GM23338 (cell line): ENCODE data around the gene GSX2. TPM values are rescaled to one million over a fixed set of nuclear protein-coding genes. Genes with fewer than 3 reads are reported as not detected.
A peak's percentile ranks its signal among the peaks of the same experiment; 100 is the strongest.

Experiments used
- ATAC-seq: fragments of 200-7000 bp; cut with Tn5 transposase; 3 replicates; pipeline ENCODE4 v1.9.1; 2020
- DNase-seq: peaks from one replicate; pipeline ENCODE4 v3.0.0-alpha.2; 2015; ENCODE audit warnings: low spot score
- H2AFZ ChIP-seq: fragments of 200-600 bp; sonication (generic); 2 replicates; pipeline ENCODE4 v1.8.0; 2016; ENCODE audit warnings: antibody characterized with exemption, mild to moderate bottlenecking, moderate library complexity
- H3F3A ChIP-seq: fragments of 200-600 bp; sonication (generic); replicated peaks from 2 replicates; pipeline ENCODE4 v1.8.0; 2017; ENCODE audit warnings: antibody characterized with exemption, mixed run types, low read depth
- H3K27ac ChIP-seq: fragments of 200-600 bp; sonication (generic); 2 replicates; pipeline ENCODE4 v1.6.1; 2016; ENCODE audit warnings: low read depth
- H3K27me3 ChIP-seq: fragments of 200-600 bp; sonication (generic); 2 replicates; pipeline ENCODE4 v1.8.0; 2016; ENCODE audit warnings: mild to moderate bottlenecking, mixed run types, moderate library complexity; ENCODE audit not compliant: insufficient read depth
- H3K36me3 ChIP-seq: fragments of 200-600 bp; sonication (generic); 2 replicates; pipeline ENCODE4 v1.8.0; 2016; ENCODE audit warnings: mild to moderate bottlenecking; ENCODE audit not compliant: insufficient read depth
- H3K4me1 ChIP-seq: fragments of 200-600 bp; sonication (generic); 2 replicates; pipeline ENCODE4 v1.8.0; 2016; ENCODE audit warnings: mild to moderate bottlenecking, moderate library complexity; ENCODE audit not compliant: insufficient read depth
- H3K4me2 ChIP-seq: fragments of 200-600 bp; sonication (generic); 2 replicates; pipeline ENCODE4 v1.7.1; 2017; ENCODE audit warnings: mixed run types
- H3K4me3 ChIP-seq: fragments of 200-600 bp; sonication (generic); 2 replicates; pipeline ENCODE4 v1.6.1; 2016; ENCODE audit warnings: mixed run types
- H3K79me2 ChIP-seq: fragments of 200-600 bp; sonication (generic); replicated peaks from 2 replicates; pipeline ENCODE4 v1.8.0; 2017; ENCODE audit warnings: mild to moderate bottlenecking; ENCODE audit not compliant: insufficient read depth
- H3K9me2 ChIP-seq: fragments of 200-600 bp; sonication (generic); 2 replicates; pipeline ENCODE4 v1.8.0; 2017; ENCODE audit not compliant: insufficient read depth
- H4K20me1 ChIP-seq: fragments of 200-600 bp; sonication (generic); replicated peaks from 2 replicates; pipeline ENCODE4 v1.8.0; 2017; ENCODE audit warnings: mild to moderate bottlenecking; ENCODE audit not compliant: insufficient read depth
- H3K27ac Mint-ChIP-seq: 2 replicates; pipeline ENCODE4 v1.8.0; 2020; ENCODE audit warnings: inconsistent platforms, mild to moderate bottlenecking, moderate library complexity, mixed read lengths
- H3K27me3 Mint-ChIP-seq: 3 replicates; pipeline ENCODE4 v1.8.0; 2022; ENCODE audit warnings: low read depth, mild to moderate bottlenecking, moderate library complexity, mixed read lengths, inconsistent platforms; ENCODE audit not compliant: insufficient read depth, poor library complexity
- H3K36me3 Mint-ChIP-seq: 3 replicates; pipeline ENCODE4 v1.8.0; 2021; ENCODE audit warnings: low read depth, mild to moderate bottlenecking, inconsistent platforms, moderate library complexity, mixed read lengths
- H3K4me1 Mint-ChIP-seq: 3 replicates; pipeline ENCODE4 v1.8.0; 2020; ENCODE audit warnings: mild to moderate bottlenecking, inconsistent platforms, mixed read lengths
- H3K4me3 Mint-ChIP-seq: 3 replicates; pipeline ENCODE4 v1.8.0; 2021; ENCODE audit warnings: moderate library complexity, mild to moderate bottlenecking, inconsistent platforms, mixed read lengths
- H3K9me3 Mint-ChIP-seq: 3 replicates; pipeline ENCODE4 v1.8.0; 2020; ENCODE audit warnings: moderate library complexity, mild to moderate bottlenecking, inconsistent platforms, mixed read lengths
- CREB1 ChIP-seq: fragments of 250-450 bp; sonication (Bioruptor Pico); IDR thresholded peaks from 2 replicates; pipeline ENCODE4 v1.5.0; 2020; ENCODE audit warnings: low read depth, mild to moderate bottlenecking, moderate library complexity
- CTCF ChIP-seq, 2 experiments: fragments of 200-600 bp in 1 of 2; sonication (generic) in 1 of 2; conservative IDR thresholded peaks; 2 replicates each; pipeline versions ENCODE4 v1.5.1 to v1.6.1; 2016 to 2017; ENCODE audit warnings: antibody characterized with exemption in 2 of 2, low read depth in 2 of 2, mild to moderate bottlenecking in 2 of 2, moderate library complexity in 1 of 2
- EZH2 ChIP-seq: fragments of 200-600 bp; sonication (generic); IDR thresholded peaks from one replicate; pipeline ENCODE4 v1.8.0; 2017; ENCODE audit warnings: antibody characterized with exemption, mild to moderate bottlenecking, low read depth; ENCODE audit not compliant: unreplicated experiment
- EZH2phosphoT487 ChIP-seq: fragments of 200-600 bp; sonication (generic); IDR thresholded peaks from one replicate; pipeline ENCODE4 v1.8.1; 2018; ENCODE audit warnings: antibody characterized with exemption; ENCODE audit not compliant: unreplicated experiment
- POLR2AphosphoS5 ChIP-seq: IDR thresholded peaks from 2 replicates; pipeline ENCODE4 v1.6.1; 2016; ENCODE audit warnings: antibody characterized with exemption, low read depth
- STAT1 ChIP-seq: IDR thresholded peaks from one replicate; pipeline ENCODE4 v1.6.1; 2016; ENCODE audit warnings: antibody characterized with exemption; ENCODE audit not compliant: unreplicated experiment
- ZNF331 ChIP-seq: fragments of 250-450 bp; sonication (Bioruptor Pico); IDR thresholded peaks from 2 replicates; pipeline ENCODE4 v1.5.0; 2020; ENCODE audit warnings: low read depth, mild to moderate bottlenecking, moderate library complexity
- polyA plus RNA-seq: library from polyadenylated mRNA; unstranded; fragments of >200 nt; fragmentation: Nextera tagmentation; extraction: Ambion mirVana; gene quantifications from 2 replicates; pipeline ENCODE4 v1.2.1, GENCODE V29; 2016
- total RNA-seq: library from RNA; depleted of rRNA; stranded (reverse); fragments of >200 nt; shearing (Covaris generic); gene quantifications from 2 replicates; pipeline ENCODE4 v1.2.3, GENCODE V29; 2014
- TF ChIP-seq, protein P1 (sequence below): IDR thresholded peaks from one replicate; pipeline ENCODE4 v1.6.1; 2018; ENCODE audit warnings: antibody characterized with exemption; ENCODE audit not compliant: unreplicated experiment

The GSX2 gene
- total and polyA plus RNA-seq, 2 experiments from 2014 or later, result 0.34 TPM; not detected in 1

DNA sequence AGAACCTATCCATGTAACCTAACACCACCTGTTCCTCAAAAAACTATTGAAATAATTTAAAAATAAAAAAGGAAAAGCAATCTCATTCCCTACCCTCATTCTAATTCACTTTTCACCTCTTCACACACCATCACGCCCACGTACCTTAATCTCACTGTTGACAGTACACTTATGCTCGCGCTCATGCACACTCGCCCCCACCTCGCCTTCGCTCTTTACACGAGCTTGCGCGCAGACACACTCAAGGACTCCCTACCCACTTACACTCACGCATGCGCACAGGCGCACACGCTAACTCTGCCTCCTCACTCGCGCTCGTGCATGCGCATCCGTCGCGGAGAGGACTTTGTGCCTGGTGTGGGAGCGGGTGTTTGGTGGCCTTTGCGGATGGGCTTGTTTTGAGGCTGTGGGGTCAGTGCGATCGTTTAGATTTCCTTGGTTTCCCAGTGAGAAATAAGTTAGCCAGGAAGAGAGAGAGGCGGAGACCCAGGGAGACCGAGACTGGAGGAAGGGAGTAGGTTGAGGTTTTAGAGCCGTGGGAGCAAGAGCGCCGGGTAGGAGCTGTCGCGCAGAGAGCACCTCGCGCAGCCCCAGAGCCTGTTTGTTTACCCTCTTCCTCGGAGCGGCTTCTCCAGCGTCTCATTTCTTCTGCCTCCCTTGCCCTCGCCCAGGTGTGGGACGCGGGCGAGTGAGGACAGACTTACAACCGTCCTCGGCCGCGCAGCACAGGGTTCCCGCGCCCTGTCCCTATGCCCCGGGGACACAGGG lies 8.1 kb upstream of the GSX2 start:
- Mint-ChIP-seq H3K9me3 (no peaks in the 10 kb centered on the region), H3K36me3 (no peaks in the 10 kb centered on the region), H3K27me3 (peaks cover 71% of the 10 kb centered on the region), H3K27ac (no peak overlapping the region), H3K4me1 (peaks cover 49% of the 10 kb centered on the region), H3K4me3 (peak overlapping the region; percentile 76)
- ATAC-seq (peak; percentile 43), DNase-seq (peak; percentile 63)
- peaks cover 7% of the 10 kb centered on the region; the same call in 1 of the 2 replicates for H4K20me1 ChIP-seq
- peak overlapping the region; percentile 60 for H2AFZ ChIP-seq
- H3K9me2 ChIP-seq, result peaks cover 6% of the 10 kb centered on the region; the same call in 1 of the 2 replicates
- peak overlapping the region; percentile 93 for H3K4me2 ChIP-seq
- no peak overlapping the region for H3K27ac ChIP-seq
- TF ChIP-seq EZH2phosphoT487, result peak; percentile 43
- peak; percentile 43 for TF ChIP-seq EZH2
- TF ChIP-seq STAT1, result no peak
- no peak for TF ChIP-seq CREB1
- H3K27me3 ChIP-seq, result peaks cover 93% of the 10 kb centered on the region
- H3K4me3 ChIP-seq, result peak overlapping the region; percentile 68
- H3K4me1 ChIP-seq, result peaks cover 50% of the 10 kb centered on the region
- peaks cover 33% of the 10 kb centered on the region for H3F3A ChIP-seq
- no peaks in the 10 kb centered on the region for H3K36me3 ChIP-seq
- H3K79me2 ChIP-seq, result no peaks in the 10 kb centered on the region

DNA sequence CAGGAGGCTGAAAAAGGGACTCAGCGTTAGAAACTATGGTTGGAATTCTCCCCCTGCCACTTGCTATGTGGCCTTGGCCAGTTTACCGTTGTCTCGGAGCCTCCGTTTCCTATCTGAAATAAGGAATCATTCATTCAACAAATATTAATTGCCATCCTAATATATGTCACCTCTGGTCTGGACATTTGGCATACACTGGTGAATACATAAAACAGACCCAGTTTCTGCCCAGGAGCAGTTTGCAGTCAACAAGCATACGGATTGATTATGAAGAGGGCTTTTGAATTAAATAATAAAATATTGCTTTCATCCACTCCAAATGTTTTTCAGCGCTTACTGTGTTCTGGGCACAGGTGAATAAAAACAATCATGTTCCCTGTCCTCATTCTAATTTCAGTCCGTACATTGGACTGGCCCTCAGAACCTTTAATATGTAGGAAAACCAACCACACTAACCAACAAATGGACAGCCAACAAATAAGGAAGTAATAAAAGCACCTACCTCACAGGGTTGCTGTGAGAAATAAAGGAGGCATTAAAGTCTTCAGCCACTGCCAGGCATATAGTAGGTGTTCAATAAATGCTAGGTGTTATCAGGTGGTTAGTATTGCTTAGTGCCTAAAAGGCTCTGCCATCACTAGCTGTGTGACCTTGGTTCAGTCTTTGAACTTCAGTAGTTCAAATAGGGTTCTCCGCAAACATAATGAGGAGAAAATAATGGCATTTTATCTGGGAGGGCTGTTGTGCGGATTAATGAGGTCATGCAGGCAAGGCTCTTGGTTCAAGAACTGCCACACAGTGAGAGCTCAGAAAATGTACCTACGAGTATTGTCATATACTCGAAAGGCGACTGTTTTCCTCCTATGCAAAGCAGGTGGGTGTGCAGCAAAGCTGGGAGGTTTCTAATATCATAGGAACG lies 7.3 kb upstream of the GSX2 start:
- peaks cover 6% of the 10 kb centered on the region; the same call in 1 of the 2 replicates for H3K9me2 ChIP-seq
- H3K27me3 Mint-ChIP-seq, result peaks cover 76% of the 10 kb centered on the region
- DNase-seq (no peak), ATAC-seq (no peak)
- H3K27ac ChIP-seq, result no peak overlapping the region
- no peaks in the 10 kb centered on the region for H3K36me3 ChIP-seq
- H3K27ac Mint-ChIP-seq, result no peak overlapping the region
- peak overlapping the region; percentile 68 for H3K4me3 ChIP-seq
- no peaks in the 10 kb centered on the region for H3K9me3 Mint-ChIP-seq
- H3K4me1 ChIP-seq, result peaks cover 58% of the 10 kb centered on the region
- no peaks in the 10 kb centered on the region for H3K79me2 ChIP-seq
- H2AFZ ChIP-seq, result peak overlapping the region; percentile 60
- peaks cover 57% of the 10 kb centered on the region for H3K4me1 Mint-ChIP-seq
- TF ChIP-seq EZH2 (peak; percentile 82), EZH2phosphoT487 (no peak)
- no peaks in the 10 kb centered on the region for H3K36me3 Mint-ChIP-seq
- peaks cover 33% of the 10 kb centered on the region for H3F3A ChIP-seq
- peak overlapping the region; percentile 76 for H3K4me3 Mint-ChIP-seq
- H4K20me1 ChIP-seq, result peaks cover 7% of the 10 kb centered on the region; the same call in 1 of the 2 replicates
- H3K4me2 ChIP-seq, result peak overlapping the region; percentile 93
- peaks cover 97% of the 10 kb centered on the region for H3K27me3 ChIP-seq

- H3K4me3 ChIP-seq, result peak overlapping the region; percentile 68
- no peak overlapping the region for H3K27ac ChIP-seq
- H3F3A ChIP-seq, result peaks cover 36% of the 10 kb centered on the region
- no peak overlapping the region for H3K27ac Mint-ChIP-seq
- peak overlapping the region; percentile 36; the same call in 1 of the 2 replicates for H2AFZ ChIP-seq
- H4K20me1 ChIP-seq, result peaks cover 7% of the 10 kb centered on the region; the same call in 1 of the 2 replicates
- peaks cover 4% of the 10 kb centered on the region; the same call in 1 of the 2 replicates for H3K9me2 ChIP-seq
- peaks cover 86% of the 10 kb centered on the region for H3K27me3 Mint-ChIP-seq
- ATAC-seq (peak; percentile 10), DNase-seq (peak; percentile 85)
- peak overlapping the region; percentile 93 for H3K4me2 ChIP-seq
- H3K36me3 ChIP-seq, result no peaks in the 10 kb centered on the region
- H3K4me1 Mint-ChIP-seq, result peaks cover 66% of the 10 kb centered on the region
- H3K9me3 Mint-ChIP-seq, result no peaks in the 10 kb centered on the region
- peaks cover 67% of the 10 kb centered on the region for H3K4me1 ChIP-seq
- TF ChIP-seq POLR2AphosphoS5 (no peak), CTCF (conservative IDR thresholded peaks at IDR 0.05; ENCODE audit: low read depth in 2 of 2) (no peak), EZH2 (peak; percentile 57), ZNF331 (no peak), CREB1 (no peak)
- TF ChIP-seq, protein P1, sequence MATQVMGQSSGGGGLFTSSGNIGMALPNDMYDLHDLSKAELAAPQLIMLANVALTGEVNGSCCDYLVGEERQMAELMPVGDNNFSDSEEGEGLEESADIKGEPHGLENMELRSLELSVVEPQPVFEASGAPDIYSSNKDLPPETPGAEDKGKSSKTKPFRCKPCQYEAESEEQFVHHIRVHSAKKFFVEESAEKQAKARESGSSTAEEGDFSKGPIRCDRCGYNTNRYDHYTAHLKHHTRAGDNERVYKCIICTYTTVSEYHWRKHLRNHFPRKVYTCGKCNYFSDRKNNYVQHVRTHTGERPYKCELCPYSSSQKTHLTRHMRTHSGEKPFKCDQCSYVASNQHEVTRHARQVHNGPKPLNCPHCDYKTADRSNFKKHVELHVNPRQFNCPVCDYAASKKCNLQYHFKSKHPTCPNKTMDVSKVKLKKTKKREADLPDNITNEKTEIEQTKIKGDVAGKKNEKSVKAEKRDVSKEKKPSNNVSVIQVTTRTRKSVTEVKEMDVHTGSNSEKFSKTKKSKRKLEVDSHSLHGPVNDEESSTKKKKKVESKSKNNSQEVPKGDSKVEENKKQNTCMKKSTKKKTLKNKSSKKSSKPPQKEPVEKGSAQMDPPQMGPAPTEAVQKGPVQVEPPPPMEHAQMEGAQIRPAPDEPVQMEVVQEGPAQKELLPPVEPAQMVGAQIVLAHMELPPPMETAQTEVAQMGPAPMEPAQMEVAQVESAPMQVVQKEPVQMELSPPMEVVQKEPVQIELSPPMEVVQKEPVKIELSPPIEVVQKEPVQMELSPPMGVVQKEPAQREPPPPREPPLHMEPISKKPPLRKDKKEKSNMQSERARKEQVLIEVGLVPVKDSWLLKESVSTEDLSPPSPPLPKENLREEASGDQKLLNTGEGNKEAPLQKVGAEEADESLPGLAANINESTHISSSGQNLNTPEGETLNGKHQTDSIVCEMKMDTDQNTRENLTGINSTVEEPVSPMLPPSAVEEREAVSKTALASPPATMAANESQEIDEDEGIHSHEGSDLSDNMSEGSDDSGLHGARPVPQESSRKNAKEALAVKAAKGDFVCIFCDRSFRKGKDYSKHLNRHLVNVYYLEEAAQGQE, result no peak
- H3K79me2 ChIP-seq, result no peaks in the 10 kb centered on the region
- peak overlapping the region; percentile 66 for H3K4me3 Mint-ChIP-seq
- H3K36me3 Mint-ChIP-seq, result no peaks in the 10 kb centered on the region
- H3K27me3 ChIP-seq, result peaks cover 100% of the 10 kb centered on the region
Observed at GRCh38 chr4:54093324-54094240, 6.4 kb upstream of the GSX2 start.
